HCT116 (cell line): ENCODE results near the gene VRK3. TPM values are rescaled to one million over a fixed set of nuclear protein-coding genes. Genes with fewer than 3 reads are reported as not detected.

Experiments used
- ATAC-seq: fragments of 200-7000 bp; cut with Tn5 transposase; 2 replicates; pipeline ENCODE4 v1.9.1; 2020; ENCODE audit warnings: mild to moderate bottlenecking, moderate library complexity
- BruUV-seq: library from RNA; stranded (reverse); fragments of 400-500 nt; replicated peaks from 2 replicates; lab custom pipeline; 2021; lab: Mats Ljungman, UMichigan
- CTCF ChIA-PET: fragments of 300-600 bp; sonication (Branson Sonifier 250); formaldehyde crosslinking; loops from one replicate; lab custom pipeline; 2021; ENCODE audit warnings: antibody characterized with exemption; lab: Charles Lee
- POLR2A ChIA-PET: fragments of 300-600, 350-600 bp; sonication (Branson Sonifier 250); formaldehyde crosslinking; loops from one replicate; lab custom pipeline; 2021; ENCODE audit warnings: antibody characterized with exemption; lab: Charles Lee
- RAD21 ChIA-PET, 2 experiments: fragments of 300-600 bp; sonication (Branson Sonifier 250); formaldehyde crosslinking; loops; one replicate each; lab custom pipeline; 2023; ENCODE audit warnings: low total read pairs in 2 of 2; ENCODE audit not compliant: uncharacterized antibody in 2 of 2, unreplicated experiment in 2 of 2, low non-redundant PET in 1 of 2; lab: Charles Lee
- DNase-seq: peaks from one replicate; pipeline ENCODE4 v3.0.0-alpha.2; 2010; ENCODE audit warnings: low read depth, low spot score
- H2AFZ ChIP-seq: fragments of 200-600 bp; shearing (Covaris generic), sonication (generic); 2 replicates; pipeline ENCODE4 v1.6.1; 2017; ENCODE audit warnings: low read depth, mixed run types, mixed read lengths, antibody characterized with exemption, low read length; ENCODE audit not compliant: poor library complexity, severe bottlenecking
- H3K27ac ChIP-seq: 2 replicates; pipeline ENCODE4 v1.5.1; 2012; ENCODE audit warnings: low read depth, low read length
- H3K27me3 ChIP-seq: fragments of 200-600 bp; sonication (generic); 2 replicates; pipeline ENCODE4 v1.6.1; 2016; ENCODE audit warnings: mixed run types, low read length, mixed read lengths; ENCODE audit not compliant: insufficient read depth
- H3K36me3 ChIP-seq, 2 experiments: fragments of 200-500 bp in 1 of 2; fragments of 200-600 bp in 1 of 2; sonication (Bioruptor generic) in 1 of 2; sonication (generic) in 1 of 2; 2 replicates each; pipeline versions ENCODE4 v1.5.1 to v1.6.1; 2014 to 2016; ENCODE audit warnings: low read length in 2 of 2, inconsistent platforms in 1 of 2, mixed read lengths in 1 of 2, mixed run types in 1 of 2; ENCODE audit not compliant: insufficient read depth in 2 of 2, control insufficient read depth in 1 of 2
- H3K4me1 ChIP-seq, 2 experiments: fragments of 200-600 bp in 1 of 2; sonication (generic) in 1 of 2; 2 replicates each; pipeline versions ENCODE4 v1.5.1 to v1.6.1; 2012 to 2017; ENCODE audit warnings: low read length in 2 of 2, inconsistent platforms in 1 of 2, mild to moderate bottlenecking in 1 of 2, mixed read lengths in 1 of 2, mixed run types in 1 of 2, moderate library complexity in 1 of 2; ENCODE audit not compliant: insufficient read depth in 2 of 2, control insufficient read depth in 1 of 2
- H3K4me2 ChIP-seq: fragments of 200-600 bp; sonication (generic); 2 replicates; pipeline ENCODE4 v1.6.1; 2017; ENCODE audit warnings: mixed run types, low read length, mixed read lengths
- H3K4me3 ChIP-seq, 2 experiments: fragments of 200-600 bp in 1 of 2; sonication (generic) in 1 of 2; replicated peaks in 1 of 2; 2 replicates each; pipeline ENCODE4 v1.5.1; 2011 to 2016; ENCODE audit warnings: low read length in 2 of 2, control low read depth in 1 of 2, low read depth in 1 of 2, mild to moderate bottlenecking in 1 of 2, mixed read lengths in 1 of 2, mixed run types in 1 of 2
- H3K79me2 ChIP-seq: fragments of 200-600 bp; sonication (generic); 2 replicates; pipeline ENCODE4 v1.6.1; 2017; ENCODE audit warnings: mild to moderate bottlenecking, mixed run types, low read length, moderate library complexity, mixed read lengths; ENCODE audit not compliant: insufficient read depth
- H3K9ac ChIP-seq: fragments of 200-600 bp; sonication (generic); 2 replicates; pipeline ENCODE4 v1.6.1; 2016; ENCODE audit warnings: low read length, mixed read lengths
- H3K9me2 ChIP-seq: fragments of 200-600 bp; sonication (generic), shearing (Covaris generic); 2 replicates; pipeline ENCODE4 v1.6.1; 2017; ENCODE audit warnings: mixed run types, mild to moderate bottlenecking, moderate library complexity; ENCODE audit not compliant: insufficient read depth
- H3K9me3 ChIP-seq, 2 experiments: fragments of 200-500 bp in 1 of 2; fragments of 200-600 bp in 1 of 2; sonication (Bioruptor generic) in 1 of 2; sonication (generic) in 1 of 2; 2 replicates each; pipeline ENCODE4 v1.6.1; 2014 to 2017; ENCODE audit warnings: low read length in 2 of 2, mixed read lengths in 2 of 2, inconsistent platforms in 1 of 2, low read depth in 1 of 2, mild to moderate bottlenecking in 1 of 2, mixed run types in 1 of 2, moderate library complexity in 1 of 2; ENCODE audit not compliant: control insufficient read depth in 1 of 2, insufficient read depth in 1 of 2
- H4K20me1 ChIP-seq: fragments of 200-600 bp; sonication (generic), shearing (Covaris generic); 2 replicates; pipeline ENCODE4 v1.6.1; 2017; ENCODE audit warnings: mixed run types, mild to moderate bottlenecking, moderate library complexity; ENCODE audit not compliant: insufficient read depth
- ATF3 ChIP-seq: IDR thresholded peaks from 2 replicates; pipeline ENCODE4 v1.6.1; 2012
- CBX3 ChIP-seq: IDR thresholded peaks from 2 replicates; pipeline ENCODE4 v1.6.1; 2012; ENCODE audit warnings: low read depth
- CTCF ChIP-seq, 3 experiments: fragments of 200-600 bp in 1 of 3; sonication (generic) in 1 of 3; IDR thresholded peaks in 2 of 3; conservative IDR thresholded peaks in 1 of 3; 2 replicates each; pipeline ENCODE4 v1.5.1; 2012 to 2017; ENCODE audit warnings: low read depth in 2 of 3, low read length in 2 of 3, antibody characterized with exemption in 1 of 3, borderline replicate concordance in 1 of 3, control low read depth in 1 of 3, mild to moderate bottlenecking in 1 of 3, mixed read lengths in 1 of 3, mixed run types in 1 of 3, moderate library complexity in 1 of 3; ENCODE audit not compliant: insufficient read depth in 1 of 3
- EGR1 ChIP-seq: IDR thresholded peaks from 2 replicates; pipeline ENCODE4 v1.6.1; 2012; ENCODE audit warnings: low read depth
- ELF1 ChIP-seq: IDR thresholded peaks from 2 replicates; pipeline ENCODE4 v1.6.1; 2012; ENCODE audit warnings: low read depth, borderline replicate concordance
- EZH2 ChIP-seq: fragments of 200-600 bp; sonication (generic); IDR thresholded peaks from 2 replicates; pipeline ENCODE4 v1.6.1; 2017; ENCODE audit warnings: antibody characterized with exemption, mixed run types
- EZH2phosphoT487 ChIP-seq: fragments of 200-600 bp; IDR thresholded peaks from 2 replicates; pipeline ENCODE4 v1.6.1; 2018; ENCODE audit warnings: antibody characterized with exemption, borderline replicate concordance
- FOSL1 ChIP-seq: IDR thresholded peaks from 2 replicates; pipeline ENCODE4 v1.6.1; 2012; ENCODE audit warnings: low read depth
- POLR2AphosphoS5 ChIP-seq: IDR thresholded peaks from 2 replicates; pipeline ENCODE4 v1.6.1; 2011; ENCODE audit warnings: mild to moderate bottlenecking, low read depth, low read length, moderate library complexity
- RAD21 ChIP-seq: IDR thresholded peaks from 2 replicates; pipeline ENCODE4 v1.6.1; 2012; ENCODE audit warnings: low read depth, mild to moderate bottlenecking
- SIN3A ChIP-seq: IDR thresholded peaks from 2 replicates; pipeline ENCODE4 v1.6.1; 2012; ENCODE audit warnings: low read depth
- SP1 ChIP-seq: IDR thresholded peaks from 2 replicates; pipeline ENCODE4 v1.6.1; 2012; ENCODE audit warnings: low read depth
- SRF ChIP-seq: IDR thresholded peaks from 2 replicates; pipeline ENCODE4 v1.6.1; 2012; ENCODE audit warnings: low read depth
- YY1 ChIP-seq: IDR thresholded peaks from 2 replicates; pipeline ENCODE4 v1.6.1; 2011; ENCODE audit warnings: low read length, low read depth, moderate library complexity, mild to moderate bottlenecking; ENCODE audit not compliant: insufficient replicate concordance; ENCODE audit errors: extremely low read depth
- ZNF274 ChIP-seq: fragments of 200-500 bp; sonication (Bioruptor generic); IDR thresholded peaks from 2 replicates; pipeline ENCODE4 v1.6.1; 2014; ENCODE audit warnings: mild to moderate bottlenecking, low read depth, low read length, inconsistent platforms
- intact Hi-C: fragments of 100-400 bp; cut with micrococcal nuclease; formaldehyde crosslinking; loops from 2 replicates; pipeline ENCODE4 v1.10.0; 2022
- total RNA-seq: library from RNA; stranded (reverse); gene quantifications from one replicate; pipeline ENCODE4 v1.2.1, GENCODE V29; 2021; ENCODE audit not compliant: unreplicated experiment
- TF ChIP-seq, protein P1 (sequence below): IDR thresholded peaks from 2 replicates; pipeline ENCODE4 v1.6.1; 2011; ENCODE audit warnings: mild to moderate bottlenecking, low read length, moderate library complexity; ENCODE audit not compliant: insufficient replicate concordance; ENCODE audit errors: extremely low read depth

The VRK3 gene
- total RNA-seq, 1 experiment from 2014 or later = 44.0 TPM

- CTCF ChIA-PET = no interaction called here
- POLR2A ChIA-PET = no interaction called here
- Histone ChIP-seq H3K27me3 (no peaks in the 10 kb centered on the region), H3K27ac (no peak overlapping the region), H2AFZ (no peak overlapping the region), H4K20me1 (no peaks in the 10 kb centered on the region), H3K9me2 (no peaks in the 10 kb centered on the region), H3K4me1 (peaks cover 11 to 29% of the 10 kb centered on the region in 2 experiments; a peak in 3 of 4 replicates), H3K9me3 (no peaks in the 10 kb centered on the region), H3K4me2 (no peak overlapping the region), H3K36me3 (peaks cover 3 to 21% of the 10 kb centered on the region in 2 experiments; a peak in 3 of 4 replicates), H3K4me3 (no peak overlapping the region), H3K79me2 (peaks cover 35% of the 10 kb centered on the region), H3K9ac (no peak overlapping the region)
- BruUV-seq = no TSS peak
- intact Hi-C loops = no loop called here
- RAD21 ChIA-PET = no interaction called here
- TF ChIP-seq CBX3 (no peak), ELF1 (no peak), RAD21 (no peak), FOSL1 (no peak), SP1 (no peak), SRF (no peak), SIN3A (no peak), EZH2phosphoT487 (no peak), CTCF (IDR thresholded peaks at IDR 0.05 in 2 of 3, conservative IDR thresholded peaks at IDR 0.05 in 1 of 3; ENCODE audit: borderline replicate concordance in 1 of 3, insufficient read depth in 1 of 3, low read depth in 2 of 3, low read length in 2 of 3) (no peak), POLR2AphosphoS5 (no peak), EGR1 (no peak), ZNF274 (no peak), YY1 (no peak), ATF3 (no peak), EZH2 (no peak)
- TF ChIP-seq, protein P1, sequence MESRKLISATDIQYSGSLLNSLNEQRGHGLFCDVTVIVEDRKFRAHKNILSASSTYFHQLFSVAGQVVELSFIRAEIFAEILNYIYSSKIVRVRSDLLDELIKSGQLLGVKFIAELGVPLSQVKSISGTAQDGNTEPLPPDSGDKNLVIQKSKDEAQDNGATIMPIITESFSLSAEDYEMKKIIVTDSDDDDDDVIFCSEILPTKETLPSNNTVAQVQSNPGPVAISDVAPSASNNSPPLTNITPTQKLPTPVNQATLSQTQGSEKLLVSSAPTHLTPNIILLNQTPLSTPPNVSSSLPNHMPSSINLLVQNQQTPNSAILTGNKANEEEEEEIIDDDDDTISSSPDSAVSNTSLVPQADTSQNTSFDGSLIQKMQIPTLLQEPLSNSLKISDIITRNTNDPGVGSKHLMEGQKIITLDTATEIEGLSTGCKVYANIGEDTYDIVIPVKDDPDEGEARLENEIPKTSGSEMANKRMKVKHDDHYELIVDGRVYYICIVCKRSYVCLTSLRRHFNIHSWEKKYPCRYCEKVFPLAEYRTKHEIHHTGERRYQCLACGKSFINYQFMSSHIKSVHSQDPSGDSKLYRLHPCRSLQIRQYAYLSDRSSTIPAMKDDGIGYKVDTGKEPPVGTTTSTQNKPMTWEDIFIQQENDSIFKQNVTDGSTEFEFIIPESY = no peak
- DNase-seq = no peak
- ATAC-seq = no peak
Measured at GRCh38 chr19:49931293-49932040, 93.7 kb downstream of the VRK3 start.
